GM19351 (cell line): ENCODE results near the gene COQ8A.

Experiments used
- ATAC-seq: cut with Tn5 transposase; IDR thresholded peaks from one replicate; pipeline ENCODE4 v1.9.1; 2021; ENCODE audit warnings: mild to moderate bottlenecking, moderate library complexity; ENCODE audit not compliant: unreplicated experiment

Gene COQ8A

GRCh38 chr1:226972931-226973330 is 32.8 kb downstream of the COQ8A start:
- no peak for ATAC-seq

- ATAC-seq: no peak
Observed at GRCh38 chr1:226973371-226973897, 33.3 kb downstream of the COQ8A start.

- ATAC-seq: no peak
Observed at GRCh38 chr1:226973898-226974543, 33.9 kb downstream of the COQ8A start.

- ATAC-seq: no peak
Observed at GRCh38 chr1:226974544-226975258, 34.6 kb downstream of the COQ8A start.

GRCh38 chr1:226975259-226976250 is 35.5 kb downstream of the COQ8A start:
- ATAC-seq: no peak

GRCh38 chr1:226976276-226976977 is 36.3 kb downstream of the COQ8A start:
- no peak for ATAC-seq

- no peak for ATAC-seq
Observed at GRCh38 chr1:226976978-226977642, 37.0 kb downstream of the COQ8A start.

- no peak for ATAC-seq
Observed at GRCh38 chr1:226977643-226978431, 37.7 kb downstream of the COQ8A start.

- no peak for ATAC-seq
Observed at GRCh38 chr1:226978432-226979114, 38.5 kb downstream of the COQ8A start.

- no peak for ATAC-seq
Observed at GRCh38 chr1:226979115-226979516, 39.0 kb downstream of the COQ8A start.

GRCh38 chr1:226979517-226980121 is 39.5 kb downstream of the COQ8A start:
- ATAC-seq: no peak

GRCh38 chr1:226980122-226980560 is 40.0 kb downstream of the COQ8A start:
- ATAC-seq: no peak

- no peak for ATAC-seq
Observed at GRCh38 chr1:226980565-226981385, 40.7 kb downstream of the COQ8A start.

- no peak for ATAC-seq
Observed at GRCh38 chr1:226981386-226981817, 41.3 kb downstream of the COQ8A start.

GRCh38 chr1:226981838-226982237 is 41.7 kb downstream of the COQ8A start:
- ATAC-seq: no peak

- ATAC-seq: no peak
Observed at GRCh38 chr1:226982451-226983177, 42.5 kb downstream of the COQ8A start.
